ENCODE measurements around the gene DFFA.
"Not testable (repeated sequence)": the region's sequence is repeated elsewhere in the genome, so short reads cannot be mapped to it uniquely, and the experiment has no call there.

DFFA gene

DNA sequence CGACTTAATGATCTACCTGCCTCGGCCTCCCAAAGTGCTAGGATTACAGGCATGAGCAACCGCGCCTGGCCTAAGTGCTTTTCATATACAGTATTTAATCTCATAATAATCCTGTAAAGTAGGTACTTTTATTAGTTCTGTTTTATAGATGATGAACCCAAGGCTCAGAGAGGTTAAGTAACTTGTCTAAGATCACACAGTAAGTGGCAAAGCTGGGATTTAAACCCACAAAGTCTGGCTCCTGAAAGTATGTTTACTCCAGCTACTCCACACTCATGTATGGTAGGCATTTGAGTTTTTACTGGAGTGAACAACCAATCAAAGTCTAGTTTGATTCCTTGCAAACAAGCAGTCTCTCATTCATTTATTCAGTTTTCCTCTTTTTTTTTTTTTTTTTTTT is 2.3 kb downstream of the DFFA start:
- Mint-ChIP-seq H3K4me3 (no peak overlapping the region), H3K4me1 (peaks cover 34% of the 10 kb centered on the region), H3K27me3 (no peaks in the 10 kb centered on the region), H3K36me3 (peaks cover 22% of the 10 kb centered on the region), H3K27ac (no peak overlapping the region), H3K9me3 (no peaks in the 10 kb centered on the region)
- no peak for DNase-seq
- CTCF ChIA-PET = no interaction called here

DNA sequence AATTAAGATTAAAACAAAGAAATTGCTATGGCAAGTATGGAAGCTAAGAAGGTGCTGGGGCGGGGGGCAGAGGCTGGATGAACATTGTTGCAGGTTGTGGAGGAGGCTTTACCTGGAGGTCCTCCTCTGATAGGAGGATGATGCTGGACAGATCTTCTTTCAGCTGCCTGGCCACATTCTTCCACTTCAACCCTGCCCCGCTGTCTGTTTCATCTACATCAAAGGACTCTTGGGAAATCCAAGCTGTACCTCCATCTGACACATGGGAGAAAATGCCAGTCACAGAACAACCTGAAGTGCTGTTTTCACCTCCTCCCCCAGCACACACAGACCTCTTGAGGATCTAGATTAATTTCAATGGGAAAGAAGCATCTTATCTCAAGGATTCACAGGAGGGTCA is 5.3 kb downstream of the DFFA start:
- Mint-ChIP-seq H3K4me1 (peaks cover 12% of the 10 kb centered on the region), H3K36me3 (peaks cover 35% of the 10 kb centered on the region), H3K27me3 (no peaks in the 10 kb centered on the region), H3K4me3 (no peak overlapping the region), H3K9me3 (no peaks in the 10 kb centered on the region), H3K27ac (no peak overlapping the region)
- CTCF ChIA-PET = no interaction called here
- no peak for DNase-seq

DNA sequence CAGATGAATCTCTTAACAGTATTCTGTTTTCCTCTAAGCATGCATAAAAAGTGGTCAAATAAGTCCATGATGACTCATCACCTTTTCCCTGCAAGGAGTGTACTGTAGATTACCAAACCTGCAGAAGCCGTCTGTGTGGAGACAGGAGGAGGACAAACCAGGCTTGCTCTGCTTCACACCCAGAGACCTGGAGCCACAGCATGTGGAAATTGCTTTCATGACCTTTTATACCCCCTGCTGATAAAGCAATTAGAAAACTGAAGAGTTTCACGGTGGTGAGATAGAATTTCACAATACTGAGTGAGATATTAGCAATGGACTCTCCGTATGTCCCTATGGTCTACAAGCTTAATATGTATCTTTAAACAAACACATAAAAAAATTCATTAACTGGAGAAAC is 13.1 kb downstream of the DFFA start:
- no peak for DNase-seq
- Mint-ChIP-seq H3K36me3 (peaks cover 25% of the 10 kb centered on the region), H3K4me3 (no peak overlapping the region), H3K27ac (no peak overlapping the region), H3K4me1 (peaks cover 21% of the 10 kb centered on the region), H3K9me3 (no peaks in the 10 kb centered on the region), H3K27me3 (no peaks in the 10 kb centered on the region)
- CTCF ChIA-PET = interaction anchor here (0.6 to 0.8 kb wide), 2 partner anchors 34 to 121 kb away, joined by 3 read pairs; no protein-coding TSS in a partner anchor

DNA sequence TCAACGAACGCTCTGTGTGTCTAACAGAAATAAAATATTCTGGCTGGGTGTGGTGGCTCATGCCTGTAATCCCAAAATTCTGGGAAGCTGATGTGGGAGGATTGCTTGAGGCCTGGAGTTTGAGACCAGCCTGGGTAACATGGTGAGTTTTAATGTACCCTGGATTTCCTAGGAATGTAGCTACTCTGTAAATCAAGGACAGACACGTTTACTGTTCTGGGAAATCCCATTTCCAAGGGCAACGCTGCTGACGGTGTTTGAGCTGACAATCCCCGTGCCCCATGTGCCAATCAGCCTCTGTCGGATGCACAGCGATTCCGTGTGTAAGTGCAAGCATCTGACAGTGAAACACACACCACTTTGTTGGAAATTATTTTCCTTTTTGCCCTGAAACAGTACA is 14.5 kb downstream of the DFFA start:
- no peaks in the 10 kb centered on the region for H3K27me3 Mint-ChIP-seq
- CTCF ChIA-PET = interaction anchor here (1.3 kb wide), 1 partner anchor 37 kb away, joined by 4 read pairs; no protein-coding TSS in a partner anchor
- peaks cover 21% of the 10 kb centered on the region for H3K4me1 Mint-ChIP-seq
- H3K27ac Mint-ChIP-seq = peak overlapping the region; percentile 55
- no peak overlapping the region for H3K4me3 Mint-ChIP-seq
- no peak for DNase-seq
- peaks cover 17% of the 10 kb centered on the region for H3K36me3 Mint-ChIP-seq
- H3K9me3 Mint-ChIP-seq = no peaks in the 10 kb centered on the region

DNA sequence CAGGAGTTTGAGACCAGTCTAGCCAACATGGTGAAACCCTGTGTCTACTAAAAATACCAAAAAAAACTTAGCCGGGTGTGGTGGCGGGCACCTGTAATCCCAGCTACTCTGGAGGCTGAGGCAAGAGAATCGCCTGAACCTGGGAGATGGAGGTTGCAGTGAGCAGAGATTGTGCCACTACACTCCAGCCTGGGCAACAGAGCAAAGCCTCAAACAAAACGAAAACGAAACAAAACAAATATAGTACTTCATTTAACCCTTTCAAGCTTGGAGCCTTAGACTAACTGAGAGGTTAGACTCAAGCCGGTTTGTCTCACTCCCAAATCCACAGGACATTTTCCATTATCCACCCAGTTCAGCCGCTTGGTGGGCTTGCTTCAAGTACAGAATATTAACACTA is 14.9 kb downstream of the DFFA start:
- not testable (repeated sequence) for DNase-seq, H3K9me3 Mint-ChIP-seq, H3K27me3 Mint-ChIP-seq, H3K4me3 Mint-ChIP-seq
- CTCF ChIA-PET = interaction anchor here (1.3 kb wide), 1 partner anchor 37 kb away, joined by 4 read pairs; no protein-coding TSS in a partner anchor
- peaks cover 13% of the 10 kb centered on the region for H3K36me3 Mint-ChIP-seq
- H3K4me1 Mint-ChIP-seq = peaks cover 21% of the 10 kb centered on the region
- H3K27ac Mint-ChIP-seq = peak overlapping the region; percentile 47

DNA sequence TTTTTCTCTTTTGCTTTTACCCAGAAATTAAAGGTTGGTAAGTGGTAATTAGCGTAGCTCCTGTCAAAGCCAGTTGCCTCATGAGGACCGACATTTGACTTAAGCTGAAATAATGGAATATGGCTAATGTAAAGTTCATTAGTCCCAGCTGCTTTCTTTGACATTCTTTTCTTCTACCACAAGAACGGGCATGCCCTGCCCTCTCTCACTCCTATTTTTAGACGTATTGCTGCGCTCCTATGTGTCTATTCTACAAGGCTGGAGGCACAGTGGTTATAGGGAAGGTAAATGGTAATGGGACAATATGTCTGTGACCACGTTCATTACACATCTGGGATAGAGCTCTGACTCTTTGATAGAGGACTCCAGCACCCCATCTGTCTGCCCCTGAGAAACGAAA is 15.7 kb downstream of the DFFA start:
- Mint-ChIP-seq H3K27me3 (no peaks in the 10 kb centered on the region), H3K36me3 (peaks cover 9% of the 10 kb centered on the region), H3K9me3 (no peaks in the 10 kb centered on the region), H3K4me1 (peaks cover 21% of the 10 kb centered on the region), H3K27ac (peak overlapping the region; percentile 3), H3K4me3 (no peak overlapping the region)
- no peak for DNase-seq
- CTCF ChIA-PET = no interaction called here

DNA sequence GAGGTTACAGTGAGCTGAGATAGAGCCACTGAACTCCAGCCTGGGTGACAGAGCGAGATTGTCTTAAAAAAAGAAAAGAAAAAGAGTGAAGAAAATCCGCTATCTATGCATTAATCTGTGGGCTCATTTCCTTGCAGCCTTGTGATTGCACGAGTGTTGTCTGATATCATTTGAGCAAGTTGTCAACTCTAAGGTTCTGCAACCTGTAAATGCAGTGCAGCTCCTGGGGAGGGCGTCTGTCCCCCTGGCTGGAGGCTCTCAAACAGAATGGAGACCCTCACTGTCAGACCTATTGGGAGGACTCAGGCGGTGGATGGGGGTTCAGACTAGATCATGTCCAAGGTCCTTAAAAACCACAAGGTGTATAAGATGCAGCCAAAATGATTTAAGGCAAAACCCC is 16.3 kb downstream of the DFFA start:
- Mint-ChIP-seq H3K36me3 (peaks cover 7% of the 10 kb centered on the region), H3K27me3 (no peaks in the 10 kb centered on the region), H3K4me1 (peaks cover 21% of the 10 kb centered on the region), H3K4me3 (no peak overlapping the region), H3K9me3 (no peaks in the 10 kb centered on the region), H3K27ac (no peak overlapping the region)
- CTCF ChIA-PET = no interaction called here
- DNase-seq = no peak

DNA sequence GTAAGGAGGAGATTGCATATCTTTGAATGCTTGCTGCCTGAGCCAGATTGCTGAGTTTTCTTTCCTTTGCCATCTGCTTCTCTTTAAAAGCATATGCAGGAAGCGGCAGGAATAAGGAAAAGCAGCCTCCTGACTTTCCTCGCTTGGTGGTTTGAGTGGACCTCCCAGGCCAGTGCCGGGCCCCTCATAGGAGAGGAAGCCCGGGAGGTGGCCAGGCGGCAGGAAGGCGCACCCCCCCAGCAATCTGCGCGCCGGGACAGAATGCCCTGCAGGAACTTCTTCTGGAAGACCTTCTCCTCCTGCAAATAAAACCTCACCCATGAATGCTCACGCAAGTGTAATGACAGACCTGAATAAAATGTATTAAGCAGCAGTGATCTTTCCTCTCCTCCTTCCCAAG is 21.0 kb downstream of the DFFA start:
- Mint-ChIP-seq H3K4me1 (no peaks in the 10 kb centered on the region), H3K4me3 (no peak overlapping the region), H3K27me3 (no peaks in the 10 kb centered on the region), H3K27ac (no peak overlapping the region), H3K9me3 (no peaks in the 10 kb centered on the region), H3K36me3 (no peaks in the 10 kb centered on the region)
- no peak for DNase-seq
- CTCF ChIA-PET = no interaction called here

DNA sequence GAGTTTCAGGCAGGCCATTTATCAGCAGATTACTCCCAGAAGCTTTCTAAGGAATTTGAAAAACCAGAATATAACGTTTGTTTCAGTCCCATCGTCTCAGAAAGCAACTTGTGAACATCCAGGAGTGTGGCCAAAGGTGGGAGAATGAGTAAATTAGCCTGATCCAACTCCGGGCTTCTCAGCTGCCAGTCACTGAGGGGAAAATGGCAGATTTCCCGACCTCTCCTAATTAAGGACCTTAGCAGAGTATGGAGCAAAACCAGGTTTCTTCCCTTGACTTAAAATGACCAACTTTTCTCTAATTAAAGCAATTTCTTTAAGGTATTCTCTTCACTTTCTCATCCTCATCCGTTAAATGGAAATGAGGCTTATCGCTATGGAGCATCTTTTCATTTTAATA is 21.5 kb downstream of the DFFA start:
- Mint-ChIP-seq H3K27ac (no peak overlapping the region), H3K9me3 (no peaks in the 10 kb centered on the region), H3K4me1 (no peaks in the 10 kb centered on the region)

DNA sequence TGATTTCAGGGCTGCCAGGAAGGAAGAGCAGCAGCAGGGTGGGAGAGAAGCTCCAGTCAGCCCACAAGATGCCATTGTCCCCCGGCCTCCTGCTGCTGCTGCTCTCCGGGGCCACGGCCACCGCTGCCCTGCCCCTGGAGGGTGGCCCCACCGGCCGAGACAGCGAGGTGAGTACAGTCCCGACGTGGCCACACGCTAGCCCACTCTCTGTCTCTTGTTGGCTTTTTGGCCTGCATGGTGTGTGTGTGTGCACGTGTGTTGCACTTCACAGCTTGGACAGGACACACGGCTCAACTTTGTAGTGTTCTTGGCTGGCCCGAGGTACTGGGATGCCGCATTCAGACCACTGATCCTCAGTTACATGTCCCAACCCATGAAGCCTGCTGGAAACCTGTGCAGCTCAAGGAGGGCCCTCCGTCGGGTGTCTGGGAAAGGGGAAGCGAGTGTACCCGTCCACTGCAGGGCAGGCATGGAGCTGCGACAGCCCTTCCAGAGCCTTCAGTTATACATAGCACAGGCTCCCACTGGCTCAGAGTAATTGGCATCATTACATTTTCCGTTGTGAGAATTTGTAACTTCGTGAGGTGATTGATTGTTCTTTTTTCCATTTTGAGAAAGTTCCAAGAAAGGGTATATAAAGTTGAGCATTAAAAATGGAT is 22.0 kb downstream of the DFFA start:
- Mint-ChIP-seq H3K4me3 (no peak overlapping the region), H3K36me3 (no peaks in the 10 kb centered on the region), H3K9me3 (no peaks in the 10 kb centered on the region), H3K4me1 (no peaks in the 10 kb centered on the region), H3K27me3 (no peaks in the 10 kb centered on the region), H3K27ac (no peak overlapping the region)
- no peak for DNase-seq
- CTCF ChIA-PET = interaction anchor here (0.6 kb wide), 1 partner anchor 507 kb away, joined by 3 read pairs; the partner anchor contains the start of genes LZIC and NMNAT1

More for the DNA sequence above, 21.5 kb downstream of the DFFA start:
- H3K36me3 Mint-ChIP-seq = no peaks in the 10 kb centered on the region
- DNase-seq = no peak
- CTCF ChIA-PET = no interaction called here
- H3K4me3 Mint-ChIP-seq = no peak overlapping the region
- no peaks in the 10 kb centered on the region for H3K27me3 Mint-ChIP-seq

DNA sequence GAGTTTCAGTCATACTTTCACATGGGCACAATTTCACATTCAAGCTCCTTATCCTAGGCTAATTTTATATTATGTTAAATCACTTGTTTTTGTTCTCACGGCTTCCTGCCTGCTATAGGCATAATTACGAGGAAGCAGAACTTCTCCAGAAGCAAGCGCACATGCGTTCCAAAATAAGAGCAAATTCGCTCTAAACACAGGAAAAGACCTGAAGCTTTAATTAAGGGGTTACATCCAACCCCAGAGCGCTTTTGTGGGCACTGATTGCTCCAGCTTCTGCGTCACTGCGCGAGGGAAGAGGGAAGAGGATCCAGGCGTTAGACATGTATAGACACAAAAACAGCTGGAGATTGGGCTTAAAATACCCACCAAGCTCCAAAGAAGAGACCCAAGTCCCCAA is 22.6 kb downstream of the DFFA start, which contains the start of gene CORT:
CORT (plus strand) TSS at position 281 of the 400 bp plus-strand sequence. CDS start 193 bp downstream, outside the sequence.
- no peaks in the 10 kb centered on the region for H3K4me1 Mint-ChIP-seq

DNA sequence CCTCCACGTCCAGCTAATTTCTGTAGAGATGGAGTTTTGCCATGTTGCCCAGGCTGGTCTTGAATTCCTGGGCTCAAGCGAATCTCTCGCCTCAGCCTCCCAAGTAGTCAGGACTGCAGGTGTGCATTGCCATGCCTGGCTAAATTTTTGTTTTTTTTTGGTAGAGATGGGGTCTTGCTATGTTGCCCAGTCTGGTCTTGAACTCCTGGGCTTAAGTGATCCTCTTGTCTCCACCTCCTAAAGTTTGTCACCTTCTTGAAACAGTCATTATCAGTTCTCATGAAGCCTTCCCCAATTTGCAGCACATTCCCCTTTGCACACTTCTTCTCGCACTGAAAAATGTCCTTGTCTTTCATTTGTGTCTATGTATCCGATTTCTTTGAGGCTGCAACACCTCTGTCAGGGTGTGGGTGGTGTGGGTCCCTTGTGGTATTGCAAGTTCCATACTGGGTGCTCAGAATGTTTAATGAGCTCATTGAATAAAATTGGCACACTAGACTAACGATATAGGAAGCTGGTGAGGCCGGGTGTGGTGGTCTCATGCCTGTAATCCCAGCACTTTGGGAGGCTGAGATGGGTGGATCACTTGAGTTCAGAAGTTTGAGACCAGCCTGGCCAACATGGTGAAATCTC is 25.4 kb downstream of the DFFA start:
- Mint-ChIP-seq H3K4me1 (no peaks in the 10 kb centered on the region), H3K9me3 (no peaks in the 10 kb centered on the region), H3K36me3 (no peaks in the 10 kb centered on the region), H3K27me3 (no peaks in the 10 kb centered on the region), H3K27ac (no peak overlapping the region), H3K4me3 (no peak overlapping the region)
- no peak for DNase-seq
- CTCF ChIA-PET = no interaction called here

More for the DNA sequence above, 22.6 kb downstream of the DFFA start, which contains the start of gene CORT:
- CTCF ChIA-PET = interaction anchor here (0.6 kb wide), 1 partner anchor 506 kb away, joined by 3 read pairs; the partner anchor contains the start of genes LZIC and NMNAT1
- H3K36me3 Mint-ChIP-seq = no peaks in the 10 kb centered on the region
- H3K4me3 Mint-ChIP-seq = no peak within 1 kb of the TSS
- no peaks in the 10 kb centered on the region for H3K9me3 Mint-ChIP-seq
- no peak for DNase-seq
- H3K27ac Mint-ChIP-seq = no peak within 1 kb of the TSS
- H3K27me3 Mint-ChIP-seq = no peaks in the 10 kb centered on the region

DNA sequence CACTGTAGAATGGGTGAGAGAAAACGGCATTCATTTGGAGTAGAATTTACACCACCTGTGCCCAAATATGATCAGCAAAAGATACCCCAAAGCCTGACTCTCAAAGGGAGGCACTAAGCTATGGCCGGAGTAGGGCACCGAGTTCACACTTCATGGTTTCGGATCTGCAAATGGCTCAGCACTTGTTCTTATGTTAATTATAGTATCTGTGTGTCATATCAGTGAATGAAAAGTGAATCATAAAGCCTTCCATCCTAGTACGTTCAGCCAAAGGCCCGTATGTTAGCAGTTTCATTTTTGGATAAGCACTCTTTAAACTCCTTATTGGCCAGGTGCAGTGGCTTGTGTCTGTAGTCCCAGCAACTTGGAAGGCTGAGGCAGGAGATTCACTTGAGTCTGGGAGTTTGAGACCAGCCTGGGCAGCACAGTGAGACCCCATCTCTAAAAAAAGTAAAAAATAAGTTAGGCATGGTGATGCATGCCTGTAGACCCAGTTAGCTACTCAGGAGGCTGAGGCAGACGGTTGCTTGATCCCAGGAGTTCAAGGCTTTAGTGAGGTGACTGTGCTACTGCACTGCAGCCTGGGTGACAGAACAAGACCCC is 27.4 kb downstream of the DFFA start:
- H3K4me3 Mint-ChIP-seq = no peak overlapping the region

DNA sequence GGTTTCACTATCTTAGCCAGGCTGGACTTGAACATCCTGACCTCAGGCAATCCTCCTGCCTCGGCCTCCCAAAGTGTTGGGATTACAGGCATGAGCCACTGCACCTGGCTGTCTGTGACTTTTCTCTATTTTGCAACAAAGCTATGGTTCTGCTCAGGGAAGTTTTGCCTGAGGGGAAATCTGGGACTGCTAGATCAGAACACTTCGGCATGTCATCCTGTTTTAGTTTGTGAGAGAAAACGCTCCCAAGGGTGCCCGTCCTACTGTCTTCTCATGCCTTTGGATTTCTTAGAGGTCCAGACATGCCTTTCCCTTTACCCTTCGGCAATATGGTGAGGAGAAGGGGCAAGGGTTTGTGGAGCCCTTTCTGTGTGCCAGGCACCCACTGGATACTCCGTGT is 28.1 kb downstream of the DFFA start:
- CTCF ChIA-PET = interaction anchor here (1.0 kb wide), 1 partner anchor 14 kb away, joined by 3 read pairs; the partner anchor contains the start of gene CENPS
- no peaks in the 10 kb centered on the region for H3K36me3 Mint-ChIP-seq
- DNase-seq = no peak
- no peak overlapping the region for H3K4me3 Mint-ChIP-seq
- no peaks in the 10 kb centered on the region for H3K4me1 Mint-ChIP-seq
- H3K27me3 Mint-ChIP-seq = no peaks in the 10 kb centered on the region
- peak overlapping the region; percentile 11 for H3K27ac Mint-ChIP-seq
- H3K9me3 Mint-ChIP-seq = no peaks in the 10 kb centered on the region

More for the DNA sequence above, 27.4 kb downstream of the DFFA start:
- Mint-ChIP-seq H3K27ac (no peak overlapping the region), H3K9me3 (no peaks in the 10 kb centered on the region), H3K36me3 (no peaks in the 10 kb centered on the region), H3K4me1 (no peaks in the 10 kb centered on the region), H3K27me3 (no peaks in the 10 kb centered on the region)
- DNase-seq = no peak
- CTCF ChIA-PET = no interaction called here

DNA sequence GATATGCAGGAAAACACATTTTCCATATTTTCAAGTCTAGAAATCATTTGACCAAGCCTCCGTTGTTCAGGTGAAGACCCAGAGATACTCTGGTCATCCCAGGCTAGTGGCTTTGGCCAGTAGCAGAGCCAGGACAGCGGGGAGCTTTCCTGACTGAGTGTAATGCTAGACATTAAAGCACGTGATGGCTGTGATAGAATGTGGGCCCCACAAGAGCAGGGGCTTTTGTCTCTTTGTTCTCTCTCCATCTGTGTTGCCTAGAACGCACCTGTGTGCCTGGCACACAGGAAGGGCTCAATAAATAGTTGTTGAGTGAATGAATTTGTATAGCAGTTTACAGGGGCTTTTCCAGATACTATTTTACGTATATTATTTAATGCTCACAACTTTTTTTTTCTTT is 31.5 kb downstream of the DFFA start:
- no peak for DNase-seq
- CTCF ChIA-PET = no interaction called here
- H3K36me3 Mint-ChIP-seq = no peaks in the 10 kb centered on the region
- no peaks in the 10 kb centered on the region for H3K27me3 Mint-ChIP-seq
- H3K9me3 Mint-ChIP-seq = no peaks in the 10 kb centered on the region
- H3K27ac Mint-ChIP-seq = no peak overlapping the region
- H3K4me1 Mint-ChIP-seq = no peaks in the 10 kb centered on the region
- no peak overlapping the region for H3K4me3 Mint-ChIP-seq

Data from activated naive CD4-positive, alpha-beta T cell treated with anti-CD3 and anti-CD28 coated beads, Interleukin-2, amount 10 ng/mL, durations not matched to agents 7 days and 5 days (primary cell).